ENCODE data around the gene TRPM4. TPM values are rescaled to one million over a fixed set of nuclear protein-coding genes. Genes with fewer than 3 reads are reported as not detected.
A peak's percentile ranks its signal among the peaks of the same experiment; 100 is the strongest.

Gene TRPM4
- total and polyA plus RNA-seq, 2 of the 13 experiments (the other 11 are each of a cell fraction or from before 2014, with no cell fraction given): 1.9 to 4.3 TPM

DNA sequence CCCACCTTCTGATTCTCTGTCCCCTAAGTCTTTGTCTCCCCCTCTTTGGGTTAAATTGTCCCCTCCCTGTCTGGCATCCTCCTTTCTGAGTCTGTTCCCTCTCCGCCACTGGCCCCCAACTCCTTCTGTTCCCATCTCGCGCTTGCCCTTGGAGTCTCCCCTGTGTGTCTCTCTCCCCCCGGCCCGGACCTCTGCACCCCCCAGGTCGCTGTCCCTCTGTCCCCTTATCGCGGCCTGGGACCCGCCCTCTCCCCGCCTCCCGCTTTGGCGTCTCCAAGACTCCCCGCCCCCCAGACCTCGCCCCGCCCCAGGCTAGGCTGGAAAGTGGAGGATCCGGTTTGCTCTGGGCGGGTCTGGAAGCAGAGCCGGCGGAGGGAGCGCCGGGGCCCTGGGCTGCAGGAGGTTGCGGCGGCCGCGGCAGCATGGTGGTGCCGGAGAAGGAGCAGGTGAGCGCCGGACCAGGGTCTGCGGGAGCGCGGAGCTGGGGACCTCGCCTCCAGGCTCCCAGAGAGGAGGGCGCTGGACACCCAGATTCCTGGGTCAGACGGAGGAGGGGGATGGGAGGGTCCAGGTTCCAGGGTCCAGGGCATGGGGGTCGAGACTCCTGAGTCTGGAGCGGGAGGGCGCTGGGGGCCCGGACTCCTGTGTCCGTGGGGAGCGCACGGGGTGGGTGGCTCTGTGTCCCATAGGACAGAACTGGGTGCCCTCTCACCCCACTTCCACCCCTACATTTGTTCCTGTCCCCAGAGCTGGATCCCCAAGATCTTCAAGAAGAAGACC is at the start of gene TRPM4 (continued):
- TF ChIP-seq, protein P1, sequence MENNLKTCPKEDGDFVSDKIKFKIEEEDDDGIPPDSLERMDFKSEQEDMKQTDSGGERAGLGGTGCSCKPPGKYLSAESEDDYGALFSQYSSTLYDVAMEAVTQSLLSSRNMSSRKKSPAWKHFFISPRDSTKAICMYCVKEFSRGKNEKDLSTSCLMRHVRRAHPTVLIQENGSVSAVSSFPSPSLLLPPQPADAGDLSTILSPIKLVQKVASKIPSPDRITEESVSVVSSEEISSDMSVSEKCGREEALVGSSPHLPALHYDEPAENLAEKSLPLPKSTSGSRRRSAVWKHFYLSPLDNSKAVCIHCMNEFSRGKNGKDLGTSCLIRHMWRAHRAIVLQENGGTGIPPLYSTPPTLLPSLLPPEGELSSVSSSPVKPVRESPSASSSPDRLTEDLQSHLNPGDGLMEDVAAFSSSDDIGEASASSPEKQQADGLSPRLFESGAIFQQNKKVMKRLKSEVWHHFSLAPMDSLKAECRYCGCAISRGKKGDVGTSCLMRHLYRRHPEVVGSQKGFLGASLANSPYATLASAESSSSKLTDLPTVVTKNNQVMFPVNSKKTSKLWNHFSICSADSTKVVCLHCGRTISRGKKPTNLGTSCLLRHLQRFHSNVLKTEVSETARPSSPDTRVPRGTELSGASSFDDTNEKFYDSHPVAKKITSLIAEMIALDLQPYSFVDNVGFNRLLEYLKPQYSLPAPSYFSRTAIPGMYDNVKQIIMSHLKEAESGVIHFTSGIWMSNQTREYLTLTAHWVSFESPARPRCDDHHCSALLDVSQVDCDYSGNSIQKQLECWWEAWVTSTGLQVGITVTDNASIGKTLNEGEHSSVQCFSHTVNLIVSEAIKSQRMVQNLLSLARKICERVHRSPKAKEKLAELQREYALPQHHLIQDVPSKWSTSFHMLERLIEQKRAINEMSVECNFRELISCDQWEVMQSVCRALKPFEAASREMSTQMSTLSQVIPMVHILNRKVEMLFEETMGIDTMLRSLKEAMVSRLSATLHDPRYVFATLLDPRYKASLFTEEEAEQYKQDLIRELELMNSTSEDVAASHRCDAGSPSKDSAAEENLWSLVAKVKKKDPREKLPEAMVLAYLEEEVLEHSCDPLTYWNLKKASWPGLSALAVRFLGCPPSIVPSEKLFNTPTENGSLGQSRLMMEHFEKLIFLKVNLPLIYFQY (CRISPR knock-in tag; IDR thresholded peaks at IDR 0.05; ENCODE audit: borderline replicate concordance): peak; percentile 59; the same call in 1 of the 2 replicates
- TF ChIP-seq ZNF670 (CRISPR knock-in tag; IDR thresholded peaks at IDR 0.05; ENCODE audit: borderline replicate concordance) (peak; percentile 70; the same call in 1 of the 2 replicates), MLLT10 (CRISPR knock-in tag; IDR thresholded peaks at IDR 0.05) (no peak), TAF1 (CRISPR knock-in tag; IDR thresholded peaks at IDR 0.05) (peak; percentile 68), ATAD3A (CRISPR knock-in tag; IDR thresholded peaks at IDR 0.05) (no peak), SRSF1 (optimal IDR thresholded peaks at IDR 0.05; ENCODE audit: low read depth, low read length) (peak; percentile 30), RXRB (CRISPR knock-in tag; IDR thresholded peaks at IDR 0.05; ENCODE audit: borderline replicate concordance) (peak; percentile 37; the same call in 1 of the 2 replicates), KLF16 (CRISPR knock-in tag; IDR thresholded peaks at IDR 0.05) (0 out of 4 replicates have a peak, but pooled peaks of 1 of the 2 experiments have one; percentile 63), ZNF317 (CRISPR knock-in tag; IDR thresholded peaks at IDR 0.05) (no peak), KAT7 (CRISPR knock-in tag; IDR thresholded peaks at IDR 0.05; ENCODE audit: borderline replicate concordance) (peak; percentile 47; the same call in 1 of the 2 replicates), ZNF577 (CRISPR knock-in tag; IDR thresholded peaks at IDR 0.05; ENCODE audit: borderline replicate concordance, low read depth) (no peak), MXI1 (IDR thresholded peaks at IDR 0.05; ENCODE audit: borderline replicate concordance, low read depth, low read length) (peak; percentile 46; the same call in 1 of the 3 replicates), ZNF33B (CRISPR knock-in tag; IDR thresholded peaks at IDR 0.05) (0 out of 2 replicates have a peak, but pooled peaks have one; percentile 65), GTF2F1 (IDR thresholded peaks at IDR 0.05; ENCODE audit: low read length) (no peak), SALL1 (CRISPR knock-in tag; IDR thresholded peaks at IDR 0.05) (peak; percentile 59; the same call in 1 of the 2 replicates)
- TF ChIP-seq, protein P2, sequence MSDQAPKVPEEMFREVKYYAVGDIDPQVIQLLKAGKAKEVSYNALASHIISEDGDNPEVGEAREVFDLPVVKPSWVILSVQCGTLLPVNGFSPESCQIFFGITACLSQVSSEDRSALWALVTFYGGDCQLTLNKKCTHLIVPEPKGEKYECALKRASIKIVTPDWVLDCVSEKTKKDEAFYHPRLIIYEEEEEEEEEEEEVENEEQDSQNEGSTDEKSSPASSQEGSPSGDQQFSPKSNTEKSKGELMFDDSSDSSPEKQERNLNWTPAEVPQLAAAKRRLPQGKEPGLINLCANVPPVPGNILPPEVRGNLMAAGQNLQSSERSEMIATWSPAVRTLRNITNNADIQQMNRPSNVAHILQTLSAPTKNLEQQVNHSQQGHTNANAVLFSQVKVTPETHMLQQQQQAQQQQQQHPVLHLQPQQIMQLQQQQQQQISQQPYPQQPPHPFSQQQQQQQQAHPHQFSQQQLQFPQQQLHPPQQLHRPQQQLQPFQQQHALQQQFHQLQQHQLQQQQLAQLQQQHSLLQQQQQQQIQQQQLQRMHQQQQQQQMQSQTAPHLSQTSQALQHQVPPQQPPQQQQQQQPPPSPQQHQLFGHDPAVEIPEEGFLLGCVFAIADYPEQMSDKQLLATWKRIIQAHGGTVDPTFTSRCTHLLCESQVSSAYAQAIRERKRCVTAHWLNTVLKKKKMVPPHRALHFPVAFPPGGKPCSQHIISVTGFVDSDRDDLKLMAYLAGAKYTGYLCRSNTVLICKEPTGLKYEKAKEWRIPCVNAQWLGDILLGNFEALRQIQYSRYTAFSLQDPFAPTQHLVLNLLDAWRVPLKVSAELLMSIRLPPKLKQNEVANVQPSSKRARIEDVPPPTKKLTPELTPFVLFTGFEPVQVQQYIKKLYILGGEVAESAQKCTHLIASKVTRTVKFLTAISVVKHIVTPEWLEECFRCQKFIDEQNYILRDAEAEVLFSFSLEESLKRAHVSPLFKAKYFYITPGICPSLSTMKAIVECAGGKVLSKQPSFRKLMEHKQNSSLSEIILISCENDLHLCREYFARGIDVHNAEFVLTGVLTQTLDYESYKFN (CRISPR knock-in tag; conservative IDR thresholded peaks at IDR 0.05): peak; percentile 56
- TF ChIP-seq, protein P3, sequence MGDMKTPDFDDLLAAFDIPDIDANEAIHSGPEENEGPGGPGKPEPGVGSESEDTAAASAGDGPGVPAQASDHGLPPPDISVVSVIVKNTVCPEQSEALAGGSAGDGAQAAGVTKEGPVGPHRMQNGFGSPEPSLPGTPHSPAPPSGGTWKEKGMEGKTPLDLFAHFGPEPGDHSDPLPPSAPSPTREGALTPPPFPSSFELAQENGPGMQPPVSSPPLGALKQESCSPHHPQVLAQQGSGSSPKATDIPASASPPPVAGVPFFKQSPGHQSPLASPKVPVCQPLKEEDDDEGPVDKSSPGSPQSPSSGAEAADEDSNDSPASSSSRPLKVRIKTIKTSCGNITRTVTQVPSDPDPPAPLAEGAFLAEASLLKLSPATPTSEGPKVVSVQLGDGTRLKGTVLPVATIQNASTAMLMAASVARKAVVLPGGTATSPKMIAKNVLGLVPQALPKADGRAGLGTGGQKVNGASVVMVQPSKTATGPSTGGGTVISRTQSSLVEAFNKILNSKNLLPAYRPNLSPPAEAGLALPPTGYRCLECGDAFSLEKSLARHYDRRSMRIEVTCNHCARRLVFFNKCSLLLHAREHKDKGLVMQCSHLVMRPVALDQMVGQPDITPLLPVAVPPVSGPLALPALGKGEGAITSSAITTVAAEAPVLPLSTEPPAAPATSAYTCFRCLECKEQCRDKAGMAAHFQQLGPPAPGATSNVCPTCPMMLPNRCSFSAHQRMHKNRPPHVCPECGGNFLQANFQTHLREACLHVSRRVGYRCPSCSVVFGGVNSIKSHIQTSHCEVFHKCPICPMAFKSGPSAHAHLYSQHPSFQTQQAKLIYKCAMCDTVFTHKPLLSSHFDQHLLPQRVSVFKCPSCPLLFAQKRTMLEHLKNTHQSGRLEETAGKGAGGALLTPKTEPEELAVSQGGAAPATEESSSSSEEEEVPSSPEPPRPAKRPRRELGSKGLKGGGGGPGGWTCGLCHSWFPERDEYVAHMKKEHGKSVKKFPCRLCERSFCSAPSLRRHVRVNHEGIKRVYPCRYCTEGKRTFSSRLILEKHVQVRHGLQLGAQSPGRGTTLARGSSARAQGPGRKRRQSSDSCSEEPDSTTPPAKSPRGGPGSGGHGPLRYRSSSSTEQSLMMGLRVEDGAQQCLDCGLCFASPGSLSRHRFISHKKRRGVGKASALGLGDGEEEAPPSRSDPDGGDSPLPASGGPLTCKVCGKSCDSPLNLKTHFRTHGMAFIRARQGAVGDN (CRISPR knock-in tag; IDR thresholded peaks at IDR 0.05): peak; percentile 79

All from HepG2 (cell line).